Urinary bladder (tissue), 4 donors: Measurements from ENCODE around the gene FMN1. TPM values are rescaled to one million over a fixed set of nuclear protein-coding genes. Genes with fewer than 3 reads are reported as not detected.
A peak's percentile ranks its signal among the peaks of the same experiment; 100 is the strongest.

Source experiments
- DNase-seq: peaks from one replicate; pipeline ENCODE4 v3.0.0-alpha.2; 2015; ENCODE audit errors: extremely low spot score
- H3K27ac ChIP-seq: one replicate; pipeline ENCODE4 v1.5.1; 2013; ENCODE audit warnings: low read depth, mild to moderate bottlenecking, moderate library complexity
- H3K36me3 ChIP-seq: one replicate; pipeline ENCODE4 v1.6.1; 2013; ENCODE audit warnings: mild to moderate bottlenecking, moderate library complexity; ENCODE audit not compliant: insufficient read depth
- H3K4me1 ChIP-seq: one replicate; pipeline ENCODE4 v1.6.1; 2013; ENCODE audit warnings: mild to moderate bottlenecking, moderate library complexity; ENCODE audit not compliant: insufficient read depth
- H3K4me3 ChIP-seq: one replicate; pipeline ENCODE4 v1.5.1; 2013; ENCODE audit warnings: low read depth, low read length
- WGBS: extraction: QIAGEN DNeasy Blood & Tissue Kit; methylation state at CpG from one replicate; pipeline ENCODE4 v1.1.7; 2013; 5-methylcytosine and 5-hydroxymethylcytosine counted together
- polyA plus RNA-seq: library from polyadenylated mRNA; stranded (reverse); fragments of 200-250 nt; gene quantifications from one replicate; pipeline ENCODE4 v1.2.3, GENCODE V29; 2013
- total RNA-seq: library from RNA; depleted of rRNA; stranded (reverse); fragments of >200 nt; gene quantifications from one replicate; pipeline ENCODE4 v1.2.3, GENCODE V29; 2014
- donor health status: healthy with polysubstance abuse.
- donor health status: healthy.

Gene FMN1
- total and polyA plus RNA-seq, 2 donors: 0.95 to 6.2 TPM

DNA sequence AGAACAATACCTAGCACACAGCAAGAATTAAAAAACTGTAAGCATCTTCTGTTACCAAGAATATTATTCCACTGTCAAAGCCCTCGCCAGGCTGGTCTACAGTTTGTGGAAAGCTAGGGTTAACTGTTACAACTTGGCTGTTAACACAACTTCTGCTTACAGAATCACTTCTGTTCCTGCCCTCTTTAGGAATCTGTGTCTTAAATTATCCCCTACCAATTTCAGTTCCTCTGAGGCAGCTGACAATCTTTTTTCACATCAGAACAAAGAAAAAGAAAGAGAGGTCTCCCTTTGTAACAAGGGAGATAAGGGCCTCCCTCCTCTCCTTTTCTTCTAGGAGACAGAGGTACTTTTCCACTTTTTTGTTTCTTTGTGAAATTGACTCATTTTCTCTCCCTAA is 188.9 kb downstream of the FMN1 start:
- Histone ChIP-seq H3K36me3 (no peaks in the 10 kb centered on the region), H3K27ac (no peak overlapping the region), H3K4me1 (no peaks in the 10 kb centered on the region), H3K4me3 (no peak overlapping the region)
- DNase-seq: no peak
- 84% methylated on average over 1 of the region's 1 CpG for WGBS

DNA sequence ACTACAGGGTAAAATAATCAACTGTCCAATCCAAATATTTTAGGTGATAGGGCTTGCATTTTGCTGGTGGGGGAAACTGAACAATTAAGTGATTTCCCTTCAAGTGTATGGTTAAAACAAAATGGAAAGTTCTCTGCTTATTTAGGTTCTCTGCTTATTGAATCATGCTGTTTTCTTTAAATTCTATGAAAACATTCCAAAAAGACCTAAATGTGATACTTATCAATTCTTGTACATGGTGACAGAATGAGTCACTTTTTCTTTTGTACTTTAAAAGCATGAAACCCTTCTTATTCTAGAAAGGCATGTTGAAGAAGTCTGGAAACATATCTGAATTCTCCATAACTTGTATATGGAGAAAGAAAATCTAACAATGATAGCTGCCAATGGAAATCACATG is 192.6 kb downstream of the FMN1 start:
- H3K4me3 ChIP-seq: no peak overlapping the region

DNA sequence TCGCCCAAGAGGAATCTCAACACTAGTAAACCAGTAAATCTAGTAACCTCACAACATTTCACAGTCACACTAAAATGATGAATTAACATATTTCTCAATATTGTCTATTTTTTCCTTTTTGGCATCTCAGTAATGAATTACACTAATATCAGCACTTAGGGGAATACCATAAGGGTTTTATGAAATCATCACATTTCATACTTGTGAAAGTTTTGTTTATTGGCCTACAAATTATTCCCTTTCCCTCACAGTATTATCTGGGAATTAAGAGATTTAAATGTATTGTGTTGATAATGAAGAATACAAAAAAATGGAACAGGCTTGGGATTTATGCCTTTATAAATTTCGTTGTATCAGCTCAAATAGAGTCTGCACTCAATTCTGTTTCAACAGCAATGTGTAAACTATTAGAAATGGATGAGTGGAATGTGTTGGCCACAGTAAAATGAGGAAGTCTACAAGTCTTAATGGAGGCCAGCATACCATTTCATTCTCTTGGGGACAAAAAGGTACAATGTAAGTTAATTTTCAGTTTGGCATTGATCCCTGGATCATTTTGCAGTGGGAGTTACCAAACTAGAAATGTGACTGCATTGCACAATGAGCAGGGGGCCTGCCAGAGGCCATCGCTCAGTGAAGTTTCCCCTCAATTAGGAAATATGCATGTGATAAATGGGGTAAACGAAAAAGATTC is 195.4 kb downstream of the FMN1 start:
- Histone ChIP-seq H3K4me1 (no peaks in the 10 kb centered on the region), H3K36me3 (no peaks in the 10 kb centered on the region), H3K27ac (no peak overlapping the region), H3K4me3 (no peak overlapping the region)
- no peak for DNase-seq
- WGBS: 75% methylated on average over 4 of the region's 4 CpGs

More for the DNA sequence above, 192.6 kb downstream of the FMN1 start:
- no peaks in the 10 kb centered on the region for H3K4me1 ChIP-seq
- no peak for DNase-seq
- no peaks in the 10 kb centered on the region for H3K36me3 ChIP-seq
- no peak overlapping the region for H3K27ac ChIP-seq

DNA sequence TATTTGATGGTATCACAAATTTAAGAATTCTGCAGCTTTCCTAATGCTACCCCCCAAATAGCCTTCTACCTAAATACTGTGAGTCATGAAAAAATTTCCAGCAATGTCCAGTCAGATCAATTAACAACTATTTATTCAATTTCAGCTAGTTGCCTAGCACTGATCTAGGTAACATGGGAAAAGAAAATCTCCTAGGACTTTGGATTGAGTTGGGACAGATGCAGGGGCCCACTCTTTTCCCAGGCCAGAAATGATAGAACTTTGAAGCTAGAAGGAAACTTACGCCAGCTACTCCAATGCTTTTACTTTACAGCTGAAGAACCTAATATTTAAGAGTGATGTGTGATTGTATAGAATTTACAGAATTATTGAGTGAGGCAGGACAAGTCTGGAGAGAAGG is 196.3 kb downstream of the FMN1 start:
- Histone ChIP-seq H3K4me3 (no peak overlapping the region), H3K4me1 (no peaks in the 10 kb centered on the region), H3K27ac (no peak overlapping the region), H3K36me3 (no peaks in the 10 kb centered on the region)
- no peak for DNase-seq
- WGBS: 98% methylated on average over 1 of the region's 1 CpG

DNA sequence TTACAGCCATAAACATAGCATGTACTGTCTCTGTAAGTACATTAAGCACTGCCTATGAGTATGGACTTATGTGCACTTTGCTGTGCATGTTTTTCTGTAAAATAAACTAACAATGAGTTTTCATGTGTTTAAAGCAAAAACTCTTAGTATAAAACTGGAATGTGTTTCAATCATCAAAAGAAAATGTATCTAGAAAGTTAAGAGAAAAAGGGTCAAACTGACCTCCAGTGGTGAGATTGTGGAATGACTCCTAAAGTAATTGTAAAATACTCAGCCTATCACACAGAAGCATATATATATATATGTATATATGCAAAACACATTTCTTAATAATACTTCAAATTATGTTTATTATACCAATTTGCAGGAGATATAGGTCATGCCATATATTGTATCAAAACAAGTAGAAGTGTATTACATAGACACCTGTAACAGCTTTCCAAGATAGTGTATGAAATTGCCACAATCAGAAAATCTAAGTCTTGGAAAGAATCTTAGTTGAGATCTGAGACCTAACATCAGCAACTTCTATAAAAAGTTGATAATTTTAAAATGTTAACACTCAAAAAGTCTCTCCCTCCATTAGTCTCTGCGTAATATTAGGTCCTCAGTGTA is 199.6 kb downstream of the FMN1 start:
- Histone ChIP-seq H3K27ac (no peak overlapping the region), H3K36me3 (no peaks in the 10 kb centered on the region), H3K4me3 (no peak overlapping the region), H3K4me1 (no peaks in the 10 kb centered on the region)
- peak; percentile 50 for DNase-seq
- WGBS: 93% methylated on average over 1 of the region's 1 CpG

DNA sequence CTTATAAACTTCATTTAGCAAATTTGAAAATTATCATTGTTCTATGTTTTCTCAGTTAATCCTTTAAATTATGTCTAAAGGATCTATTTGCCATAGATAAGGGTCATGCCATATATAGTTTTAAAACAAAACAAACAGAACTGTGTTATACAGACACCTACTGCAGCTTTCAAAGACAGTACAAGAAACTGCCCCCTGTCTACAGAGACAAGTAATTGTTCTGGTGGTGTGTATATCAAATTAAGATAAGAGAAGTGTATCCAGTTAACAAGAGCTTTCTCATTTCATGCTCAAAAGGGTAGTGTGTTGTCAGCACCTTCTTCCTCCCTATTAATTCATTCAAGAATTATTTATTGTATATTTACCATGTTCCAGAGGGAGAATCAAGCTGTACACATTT is 201.2 kb downstream of the FMN1 start:
- Histone ChIP-seq H3K36me3 (no peaks in the 10 kb centered on the region), H3K27ac (no peak overlapping the region), H3K4me3 (no peak overlapping the region), H3K4me1 (no peaks in the 10 kb centered on the region)
- no peak for DNase-seq

DNA sequence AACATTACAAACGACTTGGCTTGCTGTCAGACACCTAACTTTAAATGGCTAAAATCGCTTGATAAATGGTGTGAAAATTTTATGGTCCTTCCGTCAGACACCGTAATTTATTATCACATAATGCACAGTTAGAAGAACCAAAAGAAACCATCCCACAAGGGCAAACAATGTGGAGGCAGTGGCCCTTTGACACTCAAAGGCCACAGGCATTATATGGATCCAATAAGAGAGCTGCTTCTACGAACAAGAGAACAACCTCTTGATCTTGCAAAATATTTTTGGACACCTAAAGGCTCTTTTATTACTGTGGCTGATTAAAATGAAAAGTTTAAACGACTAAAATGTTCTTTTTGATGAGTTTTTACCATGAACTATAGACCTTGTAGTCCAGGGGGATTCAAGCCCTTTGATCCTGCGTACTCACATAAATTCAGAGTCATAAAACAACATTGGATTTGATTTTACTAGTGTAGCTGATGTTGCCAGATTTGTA is 202.8 kb downstream of the FMN1 start:
- WGBS: 39% methylated on average over 7 of the region's 7 CpGs
- H3K27ac ChIP-seq: no peak overlapping the region
- H3K4me1 ChIP-seq: no peaks in the 10 kb centered on the region
- peak; percentile 74 for DNase-seq
- no peaks in the 10 kb centered on the region for H3K36me3 ChIP-seq
- no peak overlapping the region for H3K4me3 ChIP-seq

DNA sequence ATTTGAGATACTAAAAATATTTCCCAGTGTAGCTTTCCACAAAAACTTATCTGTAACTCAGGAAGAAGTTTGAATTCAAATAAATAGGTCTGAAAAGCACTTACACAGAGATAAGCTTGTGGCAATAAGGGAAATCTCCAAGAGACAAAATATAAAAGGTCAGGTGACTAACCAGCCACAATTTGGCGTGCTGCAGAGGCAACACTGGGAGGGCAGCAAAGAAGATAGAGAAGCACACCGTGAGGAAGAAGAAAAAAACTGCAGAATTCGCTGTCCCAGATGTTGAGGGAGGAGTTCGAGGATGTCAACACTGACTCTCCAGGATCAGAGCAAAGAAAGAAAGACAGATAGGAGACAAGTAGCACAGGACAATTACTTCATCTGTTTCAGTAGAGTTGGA is 204.4 kb downstream of the FMN1 start:
- Histone ChIP-seq H3K27ac (no peak overlapping the region), H3K4me1 (no peaks in the 10 kb centered on the region), H3K36me3 (no peaks in the 10 kb centered on the region), H3K4me3 (no peak overlapping the region)
- WGBS: 69% methylated on average over 4 of the region's 4 CpGs
- no peak for DNase-seq

DNA sequence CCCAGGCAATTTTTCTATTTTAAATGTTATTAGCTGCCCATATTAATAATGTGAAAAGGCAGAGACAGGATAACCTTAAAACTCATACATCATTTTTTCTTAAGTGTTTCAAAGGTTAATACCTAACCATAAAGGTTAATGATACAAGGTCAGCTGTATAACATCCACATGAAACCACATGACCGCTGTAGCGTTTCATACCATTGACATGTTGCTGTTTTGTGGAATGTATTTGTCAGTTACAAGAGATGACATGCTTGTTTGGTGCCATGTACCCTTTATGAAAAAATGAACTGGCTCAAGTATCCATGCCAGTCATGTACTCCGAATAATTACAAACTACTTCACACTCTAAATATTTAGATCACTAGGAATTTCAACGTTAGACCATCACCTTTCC is 207.4 kb downstream of the FMN1 start:
- Histone ChIP-seq H3K27ac (no peak overlapping the region), H3K4me3 (no peak overlapping the region), H3K36me3 (no peaks in the 10 kb centered on the region), H3K4me1 (no peaks in the 10 kb centered on the region)
- WGBS: 77% methylated on average over 4 of the region's 4 CpGs
- no peak for DNase-seq

DNA sequence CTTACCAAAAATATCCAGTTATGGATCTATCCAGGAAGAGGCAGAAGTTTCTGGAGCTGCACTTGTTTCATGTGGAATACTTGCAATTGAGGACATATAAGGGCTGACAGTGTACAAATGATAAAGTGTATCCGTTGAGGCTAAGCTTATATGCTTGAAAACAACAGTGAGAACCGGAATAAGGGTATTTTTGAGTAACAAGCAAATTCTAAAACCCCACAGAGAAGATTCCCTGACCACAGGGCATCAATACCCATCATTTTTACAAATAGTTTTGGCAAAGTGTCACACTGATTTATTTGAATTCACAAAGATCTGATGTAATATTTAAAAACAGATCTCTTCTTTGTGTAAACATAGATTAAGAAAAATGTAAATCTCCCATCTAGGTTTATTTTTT is 208.4 kb downstream of the FMN1 start:
- WGBS: 31% methylated on average over 2 of the region's 2 CpGs
- Histone ChIP-seq H3K4me3 (no peak overlapping the region), H3K27ac (no peak overlapping the region), H3K4me1 (no peaks in the 10 kb centered on the region), H3K36me3 (no peaks in the 10 kb centered on the region)
- DNase-seq: no peak

DNA sequence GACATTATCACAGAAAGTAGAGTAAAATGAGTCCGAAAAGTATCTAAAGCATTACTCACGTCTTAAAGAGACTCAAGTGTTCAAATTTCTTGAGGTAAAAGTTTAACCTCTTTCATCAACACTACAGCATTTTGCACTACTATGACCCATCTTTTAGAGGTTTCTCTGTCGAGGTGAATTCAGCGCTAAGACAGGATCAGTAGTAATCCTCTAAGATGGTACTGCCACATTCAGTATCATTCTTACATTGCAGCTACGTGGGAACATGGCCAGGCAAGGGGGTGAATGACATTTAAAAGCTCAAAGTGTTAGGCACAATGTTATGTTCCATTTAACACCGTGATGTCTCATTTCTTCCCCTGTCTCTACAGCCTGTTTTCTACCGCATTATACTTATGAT is 210.8 kb downstream of the FMN1 start:
- no peak overlapping the region for H3K4me3 ChIP-seq
- WGBS: 74% methylated on average over 7 of the region's 7 CpGs
- no peak for DNase-seq
- H3K27ac ChIP-seq: no peak overlapping the region
- no peaks in the 10 kb centered on the region for H3K36me3 ChIP-seq
- H3K4me1 ChIP-seq: no peaks in the 10 kb centered on the region

DNA sequence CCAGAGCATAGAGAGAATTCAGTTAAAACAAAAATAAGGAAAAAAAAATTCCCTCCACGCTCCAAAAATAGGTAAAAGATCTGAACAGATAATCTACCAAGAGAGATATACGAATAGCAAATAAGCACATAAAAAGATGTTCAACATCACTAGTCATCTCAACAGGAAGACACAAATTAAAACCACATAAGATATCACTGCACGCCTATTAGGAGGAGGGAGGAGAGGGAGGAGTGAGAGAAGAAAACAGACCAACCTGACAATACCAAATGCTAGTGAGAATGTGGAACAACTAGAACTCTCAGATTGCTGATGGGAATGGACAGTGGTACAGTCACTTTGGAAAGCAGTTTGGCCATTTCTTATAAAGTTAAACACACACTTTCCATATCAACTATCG is 212.5 kb downstream of the FMN1 start:
- Histone ChIP-seq H3K4me1 (no peaks in the 10 kb centered on the region), H3K36me3 (no peaks in the 10 kb centered on the region), H3K27ac (no peak overlapping the region), H3K4me3 (no peak overlapping the region)
- no peak for DNase-seq
- WGBS: 90% methylated on average over 4 of the region's 4 CpGs

DNA sequence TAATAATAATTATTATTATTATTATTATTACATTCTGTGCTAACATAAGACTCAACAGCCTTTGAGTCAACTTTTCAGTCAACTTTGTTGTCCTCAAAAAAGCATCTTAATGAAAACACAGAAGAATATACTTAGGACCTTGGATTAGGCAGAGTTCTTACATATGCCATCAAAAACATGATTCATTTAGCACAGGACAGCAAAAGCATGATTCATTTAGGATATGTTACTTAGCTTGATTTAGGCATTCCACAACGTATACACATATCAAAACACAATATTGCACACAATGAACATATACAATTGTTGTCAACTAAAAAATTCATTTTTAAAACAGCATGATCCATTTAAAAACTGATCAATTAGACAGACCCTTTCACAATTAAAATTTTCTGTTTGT is 213.0 kb downstream of the FMN1 start:
- no peak for DNase-seq
- H3K4me1 ChIP-seq: no peaks in the 10 kb centered on the region
- no peak overlapping the region for H3K4me3 ChIP-seq
- 82% methylated on average over 1 of the region's 1 CpG for WGBS
- no peaks in the 10 kb centered on the region for H3K36me3 ChIP-seq
- no peak overlapping the region for H3K27ac ChIP-seq

DNA sequence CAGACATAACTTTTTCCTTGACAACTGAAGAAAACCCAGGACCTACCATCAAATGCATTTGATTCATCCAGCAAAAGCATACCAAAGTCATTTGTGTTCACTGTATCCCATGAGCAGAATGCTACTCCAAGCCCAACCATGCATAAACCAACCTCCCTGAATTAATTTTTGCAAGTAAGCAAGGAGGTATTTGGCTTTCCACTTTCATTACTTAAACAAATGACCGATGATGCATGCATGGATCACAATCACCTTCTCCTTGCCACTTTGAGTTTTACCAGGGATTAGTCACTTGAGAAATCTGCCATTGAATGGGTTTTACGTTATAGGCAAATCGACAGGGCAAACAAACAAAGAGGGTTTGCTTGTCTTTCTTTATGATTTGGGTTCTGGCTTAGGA is 214.8 kb downstream of the FMN1 start:
- no peak for DNase-seq
- H3K36me3 ChIP-seq: no peaks in the 10 kb centered on the region
- H3K27ac ChIP-seq: no peak overlapping the region
- H3K4me3 ChIP-seq: no peak overlapping the region
- WGBS: 39% methylated on average over 3 of the region's 3 CpGs
- no peaks in the 10 kb centered on the region for H3K4me1 ChIP-seq
